ENCODE results near the gene SH3RF1.
"Not testable (repeated sequence)": the region's sequence is repeated elsewhere in the genome, so short reads cannot be mapped to it uniquely, and the experiment has no call there.

The SH3RF1 gene

DNA sequence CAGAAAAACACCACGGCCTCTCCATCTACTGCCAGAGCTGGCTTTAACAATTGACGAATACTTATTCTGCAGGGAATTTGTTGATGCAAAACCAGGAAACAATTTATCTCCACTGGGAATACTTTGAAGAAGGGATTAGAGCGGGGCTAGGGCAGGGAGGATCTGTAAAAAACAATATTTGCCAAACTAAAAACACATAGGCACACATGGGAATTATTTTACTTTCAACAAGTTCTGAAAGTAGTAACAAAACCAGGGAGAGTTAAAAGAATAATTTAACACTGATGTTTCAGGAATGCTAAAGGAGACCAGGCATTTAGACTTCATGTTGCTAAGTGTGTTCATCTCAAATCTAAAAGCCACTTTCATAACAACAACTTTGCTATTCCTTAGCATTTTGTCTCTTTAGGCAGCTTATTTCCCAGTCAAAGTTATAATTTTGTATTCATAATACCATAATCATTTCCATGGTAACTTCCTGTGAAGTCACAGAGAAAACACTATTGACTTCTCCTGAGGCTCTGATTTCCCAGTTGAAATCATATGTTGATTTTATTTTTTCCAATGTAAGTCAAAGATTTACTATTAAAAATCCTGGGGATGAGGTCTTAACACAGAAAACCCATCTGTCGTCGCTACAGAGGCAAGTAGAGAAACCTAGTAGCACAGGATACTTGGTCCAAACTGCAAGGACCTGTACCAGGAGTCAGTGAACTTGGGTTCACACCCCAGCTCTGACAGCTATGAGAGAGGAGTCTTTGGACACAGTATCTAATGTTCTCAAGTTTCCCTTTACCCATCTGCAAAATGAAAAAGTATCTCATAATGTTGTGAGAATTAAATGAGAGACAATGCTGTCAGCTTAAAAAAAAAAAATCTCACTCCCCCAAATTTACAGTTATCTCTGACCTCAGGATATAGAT is 69.3 kb downstream of the SH3RF1 start:
- no peak for DNase-seq (ENCODE audit: low read depth in 2 of 2)

DNA sequence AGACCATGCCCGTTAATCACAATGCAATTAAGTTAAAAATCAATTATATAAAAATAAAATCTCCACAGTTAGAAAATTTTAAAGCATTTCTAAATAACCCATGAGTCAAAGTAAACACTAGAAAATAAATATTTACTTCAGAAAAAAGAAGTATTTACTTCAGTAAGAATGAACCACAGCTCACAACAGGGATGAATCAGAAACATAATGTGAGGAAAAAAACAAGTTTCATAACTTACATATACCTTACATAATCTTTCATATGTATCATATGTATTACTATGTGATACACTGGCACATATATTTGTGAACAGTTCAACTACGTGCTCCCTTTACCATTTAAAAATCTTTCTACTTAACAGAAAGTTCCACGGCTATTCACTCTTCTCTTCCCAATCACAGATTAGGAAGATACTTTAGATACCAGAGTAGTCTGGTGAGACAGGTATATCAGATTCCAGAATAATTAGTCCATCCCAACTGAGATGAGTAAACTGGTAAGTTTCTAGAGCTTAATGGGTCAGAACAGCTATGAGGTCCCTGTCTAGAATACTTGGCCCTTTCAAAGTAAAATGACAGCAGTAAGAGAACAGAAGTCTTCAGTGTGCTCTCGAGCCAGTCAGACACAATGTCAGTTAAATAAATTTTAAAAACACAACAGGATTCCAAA is 70.3 kb downstream of the SH3RF1 start:
- no peak for DNase-seq (ENCODE audit: low read depth in 2 of 2)

DNA sequence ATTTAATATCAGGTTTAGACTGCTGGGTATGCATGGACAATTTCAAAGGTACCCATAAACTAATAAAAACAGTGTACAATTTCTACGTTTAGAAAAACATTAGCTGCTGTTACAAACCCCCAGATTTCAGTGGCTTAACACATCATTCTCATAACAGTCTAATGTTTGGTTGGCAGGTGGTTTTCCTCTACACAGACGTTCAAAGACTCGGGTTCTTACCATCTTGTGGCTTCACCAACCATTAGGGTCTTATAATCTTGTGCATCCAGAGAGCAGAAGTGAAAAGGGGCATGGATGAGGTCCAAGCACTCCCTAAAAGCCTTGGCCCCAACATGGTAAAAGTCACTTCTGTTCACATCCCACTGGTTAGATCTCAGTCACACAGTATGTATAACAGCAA is 71.6 kb downstream of the SH3RF1 start:
- DNase-seq (ENCODE audit: low read depth in 2 of 2): no peak

DNA sequence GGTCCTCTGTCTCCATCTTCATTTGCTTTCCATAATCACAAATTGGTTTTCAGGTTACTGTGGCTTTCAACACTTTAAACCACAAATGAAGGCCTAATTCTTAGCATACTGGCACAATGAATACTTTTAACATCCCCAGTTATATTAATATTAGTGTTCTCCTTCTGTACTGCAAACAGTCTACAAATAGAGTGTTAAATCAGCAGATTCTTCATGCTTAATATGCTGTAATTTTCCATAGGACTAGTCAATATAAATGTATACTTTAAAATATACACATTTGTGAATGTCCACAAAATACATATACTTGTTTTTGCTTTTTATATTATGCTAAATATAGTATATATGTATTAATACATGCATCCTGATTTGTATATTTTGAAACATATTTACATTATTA is 72.6 kb downstream of the SH3RF1 start:
- no peak for DNase-seq (ENCODE audit: low read depth in 2 of 2)

DNA sequence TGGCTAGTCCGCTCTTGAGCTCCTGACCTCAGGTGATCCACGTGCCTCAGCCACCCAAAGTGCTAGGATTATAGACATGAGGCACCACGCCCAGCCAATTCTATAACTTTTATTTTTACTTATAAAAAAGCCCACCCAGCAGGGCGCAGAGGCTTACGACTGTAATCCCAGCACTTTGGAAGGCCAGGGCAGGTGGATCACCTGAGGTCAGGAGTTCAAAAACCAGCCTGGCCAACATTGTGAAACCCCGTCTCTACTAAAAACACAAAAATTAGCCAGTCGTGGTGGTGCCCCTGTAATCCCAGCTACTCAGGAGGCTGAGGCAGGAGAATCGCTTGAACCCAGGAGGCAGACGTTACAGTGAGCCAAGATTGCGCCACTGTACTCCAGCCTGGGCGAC is 73.5 kb downstream of the SH3RF1 start:
- not testable (repeated sequence) for DNase-seq (ENCODE audit: low read depth in 2 of 2)

DNA sequence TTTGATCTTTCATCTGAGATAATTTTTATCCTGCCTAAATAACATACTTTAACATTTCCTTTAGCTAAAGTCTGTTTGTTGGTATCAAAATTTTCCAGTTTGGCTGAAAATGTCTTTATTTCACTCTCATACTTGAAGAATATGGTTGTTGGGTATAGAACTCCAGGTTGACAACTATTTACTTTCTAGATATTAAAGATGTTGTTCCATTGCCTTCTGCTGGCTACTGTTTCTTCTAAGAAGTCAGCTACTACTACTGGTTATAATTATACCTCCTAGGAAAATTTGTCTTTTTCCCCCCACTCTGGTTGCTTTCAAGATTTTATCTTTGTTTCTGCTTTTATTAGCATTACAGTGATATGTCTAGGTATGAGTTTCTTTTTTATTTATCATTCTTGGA is 75.7 kb downstream of the SH3RF1 start:
- no peak for DNase-seq (ENCODE audit: low read depth in 2 of 2)

DNA sequence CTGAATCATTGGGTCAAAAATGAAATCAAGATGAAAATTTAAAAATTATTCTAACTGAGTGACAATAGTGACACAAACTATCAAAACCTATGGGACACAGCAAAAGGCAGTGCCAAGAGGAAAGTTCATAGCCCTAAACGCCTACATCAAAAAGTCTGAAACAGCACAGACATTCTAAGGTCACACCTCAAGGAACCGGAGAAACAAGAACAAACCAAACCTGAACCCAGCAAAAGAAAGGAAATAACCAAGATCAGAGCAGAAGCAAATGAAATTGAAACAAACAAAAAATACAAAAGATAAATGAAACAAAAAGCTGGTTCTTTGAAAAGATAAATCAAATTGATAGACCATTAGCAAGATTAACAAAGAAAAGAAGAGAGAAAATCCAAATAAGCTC is 80.8 kb downstream of the SH3RF1 start:
- DNase-seq (ENCODE audit: low read depth in 2 of 2): not testable (repeated sequence)

DNA sequence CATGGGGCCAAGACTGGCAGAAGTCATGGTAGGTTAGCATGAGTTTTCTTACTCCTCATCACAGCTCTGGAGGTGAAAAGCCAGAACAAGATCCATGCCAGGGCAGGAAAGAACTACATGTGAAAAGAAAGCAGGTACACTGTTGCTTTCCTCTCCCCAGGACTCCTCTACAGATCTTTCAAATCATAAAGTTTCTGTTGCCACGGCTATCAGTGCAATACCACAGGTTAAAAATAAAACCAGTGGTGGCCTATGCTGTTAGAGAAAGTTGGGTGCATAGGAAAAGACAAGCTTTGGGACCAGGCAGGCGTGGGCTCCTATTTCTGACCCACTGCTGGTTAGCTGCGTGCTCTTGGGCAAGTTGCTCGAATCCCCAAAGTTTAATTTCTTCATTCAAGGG is 81.4 kb downstream of the SH3RF1 start:
- DNase-seq (ENCODE audit: low read depth in 2 of 2): no peak

DNA sequence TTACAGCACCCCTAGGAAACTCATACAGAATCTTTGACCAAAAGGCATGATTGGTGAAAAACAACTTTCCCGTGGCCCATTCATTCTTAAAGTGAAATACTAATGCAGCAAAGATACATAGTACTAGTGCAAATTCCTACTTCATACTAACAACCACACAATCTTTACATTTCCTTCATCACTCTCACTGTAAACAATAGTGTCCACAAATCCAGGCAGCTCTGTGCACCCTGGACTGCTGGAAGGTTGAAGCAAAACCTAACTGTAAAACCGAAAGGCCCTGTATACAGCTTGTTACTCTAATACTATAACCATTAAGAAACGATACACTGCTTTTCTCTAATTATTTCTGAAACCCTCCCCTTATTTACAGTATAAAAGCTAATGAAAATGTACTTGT is 82.6 kb downstream of the SH3RF1 start:
- no peak for DNase-seq (ENCODE audit: low read depth in 2 of 2)

DNA sequence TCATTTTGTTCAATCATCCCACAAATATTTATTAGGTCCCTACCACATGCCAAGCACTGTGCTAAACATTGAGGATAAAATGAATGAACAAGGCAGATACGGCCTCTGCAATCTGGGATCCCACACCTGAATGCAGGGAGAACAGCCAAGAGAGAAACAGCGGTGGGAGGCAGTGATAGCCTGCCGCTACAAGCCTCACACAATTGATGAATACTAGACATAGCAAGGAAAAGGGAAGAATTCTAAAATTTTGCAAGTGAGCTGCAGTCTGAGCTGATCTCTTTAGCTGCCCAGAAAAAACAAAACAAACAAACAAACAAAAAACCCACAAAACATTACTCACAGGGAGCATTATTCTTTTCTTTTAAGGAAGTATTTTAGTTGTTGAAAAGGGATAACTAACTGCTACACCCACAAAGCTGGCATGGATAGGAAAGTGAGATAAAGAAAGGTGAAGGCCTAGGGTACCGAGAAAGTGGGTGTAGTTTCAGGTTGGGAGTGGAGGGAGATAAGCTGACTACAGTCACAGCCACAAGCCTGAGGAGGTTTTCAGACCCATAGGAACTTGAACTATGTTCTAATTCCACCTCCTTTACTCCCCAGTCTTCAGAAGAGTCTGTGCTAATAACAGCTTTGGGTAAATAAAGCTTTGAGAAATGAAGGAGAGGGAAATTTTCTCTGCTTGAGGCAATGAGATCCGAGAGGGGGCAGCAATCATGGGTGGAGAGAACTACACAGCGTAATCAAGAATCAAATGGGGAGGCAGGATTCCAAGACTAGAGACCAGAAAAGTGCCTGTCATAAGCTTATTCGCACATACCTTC is 85.4 kb downstream of the SH3RF1 start:
- DNase-seq (ENCODE audit: low read depth in 2 of 2): no peak

DNA sequence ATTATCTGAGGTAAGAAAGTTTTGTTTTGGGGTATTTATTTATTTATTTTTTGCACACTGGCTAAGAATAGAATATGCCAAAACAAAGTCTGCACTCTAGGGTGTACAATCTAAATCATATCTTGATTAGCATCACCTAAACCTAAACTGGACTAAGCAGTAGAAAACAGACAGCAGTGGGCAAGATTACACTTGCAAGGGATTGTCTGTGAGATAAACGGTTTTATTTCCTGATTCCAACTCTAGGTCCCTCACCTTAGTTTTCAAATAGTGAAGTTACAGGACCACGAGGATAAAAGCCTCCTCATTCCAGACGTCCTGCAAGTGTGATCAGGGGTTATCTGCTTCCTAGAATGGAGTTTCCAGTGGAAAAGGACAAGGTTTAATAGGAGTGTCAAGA is 86.1 kb downstream of the SH3RF1 start:
- no peak for DNase-seq (ENCODE audit: low read depth in 2 of 2)

DNA sequence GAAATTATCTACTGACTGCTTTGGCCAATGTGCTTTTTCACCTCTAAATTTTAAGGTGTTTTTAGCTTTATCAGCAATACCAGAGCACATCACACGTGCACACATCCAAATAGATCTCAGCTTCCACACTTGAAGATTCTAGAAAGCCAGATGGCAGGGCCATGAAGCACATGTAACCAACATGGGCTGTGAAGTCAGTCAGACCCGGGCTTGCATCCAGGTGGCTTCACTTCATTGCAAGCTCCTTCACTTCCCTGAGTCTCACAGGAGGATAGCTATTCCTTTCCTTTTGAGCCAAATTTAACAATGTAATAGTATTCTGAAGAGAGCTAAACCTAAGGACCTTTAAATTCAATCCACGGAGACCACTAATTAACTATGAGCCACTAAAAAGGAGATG is 86.5 kb downstream of the SH3RF1 start:
- no peak for DNase-seq (ENCODE audit: low read depth in 2 of 2)

DNA sequence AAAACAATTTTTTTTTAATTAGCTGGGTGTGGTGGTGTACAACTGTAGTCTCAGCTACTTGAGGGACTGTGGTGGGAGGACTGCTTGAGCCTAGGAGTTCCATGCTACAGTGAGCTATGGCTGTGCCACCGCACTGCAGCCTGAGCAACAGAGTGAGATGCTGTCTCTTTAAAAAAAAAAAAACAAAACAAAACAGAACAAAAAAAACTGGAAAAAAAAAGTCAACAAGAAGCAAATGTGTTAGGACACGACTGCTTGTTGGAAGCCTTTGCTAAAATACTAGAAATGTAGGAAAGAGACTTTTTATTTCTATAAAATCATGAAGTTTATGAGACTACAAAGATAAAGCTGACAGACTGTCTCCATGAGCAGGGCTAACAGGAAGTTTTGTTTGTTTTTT is 87.2 kb downstream of the SH3RF1 start:
- no peak for DNase-seq (ENCODE audit: low read depth in 2 of 2)

DNA sequence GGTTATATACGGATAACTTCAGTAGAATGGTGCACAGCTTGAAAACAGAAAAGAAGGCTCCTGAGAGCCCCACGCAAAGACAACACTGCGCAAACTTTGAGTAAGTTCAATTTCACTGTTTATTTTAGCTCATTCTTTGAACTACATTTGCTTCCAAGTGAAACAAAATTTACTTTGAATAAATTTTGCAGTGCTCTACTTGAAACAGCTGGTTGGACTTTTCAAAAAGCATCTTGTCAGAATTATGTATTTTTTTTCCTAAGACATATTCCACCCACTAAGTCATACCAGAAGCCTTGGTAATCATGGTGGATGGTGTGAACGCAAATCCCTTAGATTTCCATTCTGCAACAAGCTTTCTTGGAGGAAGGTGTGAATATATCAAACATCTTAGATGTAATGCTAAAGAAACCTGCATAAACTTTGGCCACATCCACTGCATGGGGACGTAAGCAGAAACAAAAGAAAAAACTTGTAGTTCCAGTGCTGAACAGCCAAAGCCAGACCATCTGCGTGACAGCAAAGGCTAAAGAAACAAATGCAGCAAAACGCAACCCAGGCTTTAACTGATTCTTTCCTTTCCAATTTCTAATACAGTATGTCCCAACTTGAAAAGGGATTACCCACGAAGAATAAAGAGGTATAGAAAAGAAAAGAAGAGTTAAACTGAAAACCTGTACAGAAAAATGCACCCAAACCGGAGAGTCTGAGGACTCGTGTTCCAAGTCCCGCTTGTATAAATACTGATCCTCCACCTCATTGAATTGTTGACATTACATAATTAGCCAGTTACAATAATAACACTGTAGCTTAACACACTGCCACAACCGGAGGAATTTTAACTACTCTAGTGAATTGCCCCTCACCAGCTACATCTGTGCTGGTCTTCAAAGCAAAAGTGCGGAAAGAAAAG is 90.9 kb downstream of the SH3RF1 start:
- no peak for DNase-seq (ENCODE audit: low read depth in 2 of 2)

DNA sequence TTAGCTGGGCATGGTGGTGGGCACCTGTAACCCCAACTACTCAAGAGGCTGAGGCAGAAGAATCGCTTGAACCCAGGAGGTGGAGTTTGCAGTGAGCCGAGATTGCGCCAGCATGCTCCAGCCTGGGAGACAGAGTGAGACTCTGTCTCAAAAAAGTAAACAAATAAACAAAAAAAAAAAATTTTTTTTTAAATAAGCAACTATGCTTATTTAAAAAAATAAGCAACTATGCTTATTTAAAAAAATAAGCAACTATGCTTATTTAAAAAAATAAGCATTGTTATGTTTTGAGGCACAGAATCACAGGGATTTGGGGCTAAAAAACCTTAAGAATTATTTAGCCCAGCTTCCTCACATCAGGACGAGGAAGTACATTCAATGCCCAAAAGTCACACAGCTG is 92.7 kb downstream of the SH3RF1 start:
- not testable (repeated sequence) for DNase-seq (ENCODE audit: low read depth in 2 of 2)

DNA sequence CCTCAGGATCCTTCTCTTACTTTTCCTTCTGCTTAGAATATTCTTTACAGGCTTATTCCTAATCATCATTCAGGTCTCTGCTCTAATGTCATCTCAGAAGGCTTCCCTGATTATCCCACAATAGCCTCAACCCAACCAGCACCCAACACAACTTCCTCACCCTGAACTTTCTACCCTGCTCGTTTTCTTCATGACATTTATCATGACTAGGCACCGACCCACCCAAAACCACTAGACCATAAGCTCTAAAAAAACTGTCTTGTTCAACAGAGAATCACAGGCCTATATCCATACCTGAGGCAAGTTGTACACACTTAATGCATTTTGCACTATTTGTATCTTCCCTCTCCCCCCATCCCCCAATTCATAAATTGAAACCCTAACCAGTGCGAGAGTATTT is 95.3 kb downstream of the SH3RF1 start:
- DNase-seq (ENCODE audit: low read depth in 2 of 2): no peak

DNA sequence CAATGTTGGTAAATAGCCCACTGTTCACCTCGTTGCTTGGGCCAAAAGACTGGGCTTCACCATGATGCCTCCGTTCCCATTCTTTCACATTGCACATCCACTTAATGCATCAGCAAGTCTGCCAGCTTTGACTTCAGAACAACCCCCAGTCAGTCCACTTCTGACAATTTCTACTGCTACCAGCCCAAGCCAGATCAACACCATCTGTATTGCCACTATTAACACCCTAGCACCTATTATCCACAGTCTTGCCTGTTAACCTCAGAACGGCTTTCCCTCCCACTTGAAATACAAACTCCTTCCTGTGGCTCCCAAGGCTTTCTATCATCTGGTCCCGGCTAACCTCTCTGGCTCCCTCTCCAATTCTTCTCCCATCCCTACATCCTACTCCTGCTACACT is 95.7 kb downstream of the SH3RF1 start:
- no peak for DNase-seq (ENCODE audit: low read depth in 2 of 2)

DNA sequence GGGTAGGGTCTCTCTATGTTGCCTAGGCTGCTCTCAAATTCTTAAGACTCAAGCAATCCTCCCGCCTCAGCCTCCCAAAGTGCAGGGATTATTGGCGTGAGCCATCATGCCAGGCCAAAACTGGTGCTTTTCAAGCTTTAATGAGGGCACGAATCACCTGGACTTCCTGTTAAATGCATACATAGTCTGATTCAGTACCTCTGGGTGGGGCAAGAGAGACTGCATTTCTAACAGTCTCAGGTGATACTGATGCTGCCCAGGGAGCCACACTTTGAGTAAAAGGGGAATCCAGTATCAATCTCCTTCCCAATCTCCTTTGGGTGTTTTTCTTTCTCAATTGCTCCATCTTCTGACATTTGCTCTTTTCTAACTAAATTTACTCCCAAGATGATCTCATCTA is 96.5 kb downstream of the SH3RF1 start:
- DNase-seq (ENCODE audit: low read depth in 2 of 2): no peak

DNA sequence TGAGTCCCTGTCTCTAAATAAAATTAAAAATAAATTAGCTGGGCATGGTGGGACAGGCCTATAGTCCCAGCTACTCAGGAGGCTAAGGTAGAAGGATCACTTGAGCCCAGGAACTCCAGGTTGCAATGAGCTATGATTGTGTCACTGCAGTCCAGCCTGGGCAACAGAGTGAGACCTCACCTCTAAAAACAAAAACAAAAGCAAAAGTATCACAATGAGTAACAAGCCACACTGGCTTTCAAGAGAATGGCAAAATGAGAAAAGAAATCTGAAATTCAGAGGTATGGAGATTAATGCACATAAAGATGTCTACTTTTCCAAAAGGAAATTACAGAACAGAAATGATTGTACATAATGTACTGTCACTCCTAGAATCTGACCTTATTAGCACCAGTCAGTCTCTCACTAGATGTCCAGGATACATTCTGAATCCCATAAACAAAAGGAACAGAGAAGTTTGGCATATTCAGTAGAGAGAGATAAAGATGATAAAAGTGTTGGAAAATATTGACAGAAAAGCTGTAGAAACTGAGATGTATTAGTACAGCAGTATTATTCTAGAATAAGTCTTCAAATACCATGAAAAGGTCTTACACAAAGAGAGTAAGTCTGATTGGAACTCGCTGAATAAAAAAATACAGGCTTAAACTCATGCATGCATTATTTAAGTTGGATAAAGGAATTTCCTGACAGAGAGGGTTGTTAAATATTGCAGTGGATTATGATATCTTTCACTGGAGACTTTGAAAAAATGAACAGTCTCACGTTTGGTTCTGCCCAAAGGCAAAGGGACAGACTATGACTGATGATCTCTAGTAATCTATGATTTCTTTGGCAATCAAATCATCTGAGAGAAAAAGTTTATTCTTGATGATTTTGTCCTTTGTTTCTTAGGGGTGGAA is 102.5 kb downstream of the SH3RF1 start:
- DNase-seq (ENCODE audit: low read depth in 2 of 2): no peak

DNA sequence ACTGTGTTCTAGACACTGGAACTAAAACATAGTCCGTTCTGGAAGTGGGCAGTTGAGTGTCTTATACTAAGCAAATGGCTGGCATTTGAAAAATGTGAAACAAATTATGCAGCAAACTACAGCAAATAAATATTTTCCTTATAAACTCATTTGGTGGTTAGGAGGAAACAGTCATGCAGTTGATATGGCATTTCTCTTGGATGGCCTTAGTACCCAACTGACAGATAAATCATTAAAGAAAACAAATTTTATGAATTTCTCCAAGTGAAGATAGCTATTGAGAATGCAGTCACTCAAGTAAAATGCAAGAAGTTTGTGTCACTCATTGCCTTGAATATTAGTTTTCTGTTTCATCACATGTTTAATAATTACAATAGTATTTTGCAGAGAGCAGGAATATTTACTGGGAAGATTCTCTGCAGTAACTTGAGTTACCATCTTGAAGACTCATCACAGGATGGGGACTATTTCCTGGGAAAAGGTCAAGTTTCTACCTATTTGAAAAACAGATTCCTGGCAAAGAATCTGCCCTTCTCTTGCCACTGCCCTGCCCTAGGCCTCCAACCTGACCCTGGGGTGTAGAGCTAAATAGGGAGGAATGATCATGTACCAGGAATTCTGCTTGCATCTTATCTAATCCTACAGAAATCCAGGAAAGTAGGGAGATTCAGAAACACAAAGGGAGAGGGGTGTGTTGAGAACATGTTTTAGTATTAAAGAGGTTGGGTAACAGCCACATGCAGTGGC is 105.9 kb downstream of the SH3RF1 start:
- no peak for DNase-seq (ENCODE audit: low read depth in 2 of 2)
